Mucosa of stomach (tissue), 1 donor: ENCODE measurements around the gene PFKFB3.
"Not testable (repeated sequence)": the region's sequence is repeated elsewhere in the genome, so short reads cannot be mapped to it uniquely, and the experiment has no call there.

Experiments
- H3K27me3 ChIP-seq: one replicate; pipeline ENCODE4 v1.7.0; 2013; ENCODE audit warnings: mild to moderate bottlenecking, low read length; ENCODE audit not compliant: control insufficient read depth, insufficient read depth
- H3K36me3 ChIP-seq: one replicate; pipeline ENCODE4 v1.7.0; 2013; ENCODE audit warnings: low read length; ENCODE audit not compliant: control insufficient read depth, insufficient read depth
- H3K4me1 ChIP-seq: one replicate; pipeline ENCODE4 v1.7.0; 2013; ENCODE audit warnings: mild to moderate bottlenecking, low read length; ENCODE audit not compliant: control insufficient read depth, insufficient read depth
- H3K4me3 ChIP-seq: one replicate; pipeline ENCODE4 v1.7.0; 2013; ENCODE audit warnings: low read length
- H3K9ac ChIP-seq: one replicate; pipeline ENCODE4 v1.7.0; 2013; ENCODE audit warnings: mild to moderate bottlenecking, low read length, moderate library complexity
- H3K9me3 ChIP-seq: one replicate; pipeline ENCODE4 v1.7.0; 2013; ENCODE audit warnings: mild to moderate bottlenecking, low read length, moderate library complexity; ENCODE audit not compliant: control insufficient read depth
- donor health status: Pancreatic carcinoma.

Gene PFKFB3

DNA sequence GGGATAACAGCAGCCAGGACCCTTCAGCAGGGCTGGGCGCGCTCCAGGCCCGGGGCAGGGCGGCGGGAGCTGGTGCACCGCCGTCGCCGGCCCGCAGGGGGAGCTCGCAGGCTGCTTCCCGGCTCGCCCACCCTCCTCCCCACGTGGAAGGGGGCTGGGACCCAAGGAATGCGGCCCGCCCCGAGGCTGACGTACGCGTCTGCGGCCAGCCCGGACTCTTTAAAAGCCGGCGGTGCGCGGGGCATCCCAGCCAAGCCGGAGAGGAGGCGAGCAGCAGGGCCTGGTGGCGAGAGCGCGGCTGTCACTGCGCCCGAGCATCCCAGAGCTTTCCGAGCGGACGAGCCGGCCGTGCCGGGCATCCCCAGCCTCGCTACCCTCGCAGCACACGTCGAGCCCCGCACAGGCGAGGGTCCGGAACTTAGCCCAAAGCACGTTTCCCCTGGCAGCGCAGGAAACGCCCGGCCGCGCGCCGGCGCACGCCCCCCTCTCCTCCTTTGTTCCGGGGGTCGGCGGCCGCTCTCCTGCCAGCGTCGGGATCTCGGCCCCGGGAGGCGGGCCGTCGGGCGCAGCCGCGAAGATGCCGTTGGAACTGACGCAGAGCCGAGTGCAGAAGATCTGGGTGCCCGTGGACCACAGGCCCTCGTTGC lies at the start of gene PFKFB3:
TSS of gene PFKFB3 (plus strand) at position 249 of the 647 bp plus-strand sequence. CDS start at position 578, 329 bp downstream.
- Histone ChIP-seq H3K4me3 (peak within 1 kb of the TSS; percentile 63), H3K9ac (peak within 1 kb of the TSS; percentile 69), H3K27me3 (peaks cover 6% of the 10 kb centered on the region), H3K4me1 (peaks cover 27% of the 10 kb centered on the region), H3K9me3 (no peaks in the 10 kb centered on the region), H3K36me3 (no peaks in the 10 kb centered on the region)

- Histone ChIP-seq H3K4me3 (no peak overlapping the region), H3K36me3 (no peaks in the 10 kb centered on the region), H3K9me3 (no peaks in the 10 kb centered on the region), H3K4me1 (peaks cover 6% of the 10 kb centered on the region), H3K27me3 (no peaks in the 10 kb centered on the region), H3K9ac (no peak overlapping the region)
These were observed 48.9 kb upstream of the PFKFB3 start for GRCh38 chr10:6153845-6154244.

- no peaks in the 10 kb centered on the region for H3K9me3 ChIP-seq
- no peaks in the 10 kb centered on the region for H3K36me3 ChIP-seq
- H3K4me3 ChIP-seq = no peak overlapping the region
- H3K27me3 ChIP-seq = no peaks in the 10 kb centered on the region
- no peak overlapping the region for H3K9ac ChIP-seq
- peaks cover 6% of the 10 kb centered on the region for H3K4me1 ChIP-seq
These were observed 48.2 kb upstream of the PFKFB3 start for GRCh38 chr10:6154566-6154965.

DNA sequence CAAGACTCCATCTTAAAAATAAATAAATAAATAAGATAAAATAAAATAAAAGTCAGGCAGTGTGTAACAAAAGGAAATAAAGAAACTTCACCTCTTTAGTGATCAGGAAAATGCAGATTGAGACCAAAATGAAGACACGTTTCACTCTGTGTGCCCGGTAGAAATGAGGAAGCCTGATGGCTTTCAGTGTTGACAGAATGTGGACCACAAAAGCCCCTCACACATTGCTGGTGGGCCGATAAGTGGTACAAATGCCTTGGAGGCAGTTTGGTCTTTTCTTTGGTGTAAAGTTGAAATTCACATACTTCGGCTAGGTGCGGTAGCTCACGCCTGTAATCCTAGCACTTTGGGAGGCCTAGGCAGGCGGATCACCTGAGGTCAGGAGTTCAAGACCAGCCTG lies 44.5 kb upstream of the PFKFB3 start:
- H3K4me1 ChIP-seq = no peaks in the 10 kb centered on the region
- no peaks in the 10 kb centered on the region for H3K36me3 ChIP-seq
- no peak overlapping the region for H3K9ac ChIP-seq
- H3K27me3 ChIP-seq = no peaks in the 10 kb centered on the region
- no peaks in the 10 kb centered on the region for H3K9me3 ChIP-seq
- no peak overlapping the region for H3K4me3 ChIP-seq

DNA sequence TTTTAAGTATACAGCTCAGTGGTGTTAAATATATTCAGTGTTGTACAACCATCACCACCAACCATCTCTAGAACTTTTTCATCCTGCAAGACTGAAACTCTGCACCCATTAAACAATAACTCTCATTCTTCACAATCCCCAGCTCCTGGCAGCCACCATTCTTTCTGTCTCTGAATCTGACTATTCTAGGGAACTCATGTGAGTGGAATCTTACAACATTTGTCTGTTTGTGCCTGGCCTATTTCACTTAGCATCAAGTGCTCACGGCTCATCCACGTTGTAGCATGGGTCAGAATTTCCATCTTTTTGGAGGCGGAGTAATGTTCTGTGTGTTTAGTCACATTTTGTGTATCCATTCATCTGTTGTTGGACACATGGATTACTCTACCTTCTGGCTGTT lies 40.8 kb upstream of the PFKFB3 start:
- Histone ChIP-seq H3K27me3 (no peaks in the 10 kb centered on the region), H3K4me3 (no peak overlapping the region), H3K9me3 (no peaks in the 10 kb centered on the region), H3K36me3 (no peaks in the 10 kb centered on the region), H3K9ac (no peak overlapping the region), H3K4me1 (peaks cover 9% of the 10 kb centered on the region)

DNA sequence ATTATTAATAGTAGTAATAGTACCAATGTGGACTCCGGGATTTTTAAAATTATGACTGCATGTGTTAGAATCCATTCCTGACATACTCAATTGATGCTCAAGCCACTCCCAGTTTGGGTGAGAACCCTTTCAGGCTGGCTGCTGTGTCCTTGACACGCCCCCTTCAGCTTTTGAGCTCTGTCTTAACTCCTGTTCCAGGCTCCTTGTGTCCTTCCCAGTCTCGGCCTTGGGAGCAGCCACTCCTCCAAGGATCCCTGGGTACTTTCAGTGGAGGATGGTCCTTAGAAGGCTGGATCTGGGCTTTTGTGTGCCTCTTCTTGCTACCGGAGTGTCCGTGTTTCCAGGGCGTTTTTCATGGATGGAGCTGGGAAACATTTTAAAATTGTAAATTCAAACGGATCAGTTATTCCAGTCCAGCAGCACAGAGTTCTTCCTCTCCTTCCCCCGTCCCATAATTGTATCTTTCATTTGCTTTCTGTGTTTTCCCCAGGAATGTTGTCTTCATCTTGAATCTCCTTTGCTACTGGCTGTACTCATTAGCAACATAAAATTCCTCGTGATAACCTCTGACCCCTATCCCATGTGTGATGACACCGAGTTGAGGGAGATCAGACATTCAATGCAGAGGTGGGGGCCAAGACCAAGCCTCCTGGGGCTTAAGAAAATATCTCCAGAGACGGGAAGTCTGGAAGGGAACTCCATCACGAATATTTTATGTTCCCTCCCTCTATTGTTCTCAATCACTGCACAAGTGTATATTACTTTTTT lies 40.0 kb upstream of the PFKFB3 start:
- Histone ChIP-seq H3K9me3 (no peaks in the 10 kb centered on the region), H3K9ac (peak overlapping the region; percentile 57), H3K4me3 (no peak overlapping the region), H3K27me3 (no peaks in the 10 kb centered on the region), H3K4me1 (peaks cover 9% of the 10 kb centered on the region), H3K36me3 (no peaks in the 10 kb centered on the region)

- Histone ChIP-seq H3K27me3 (no peaks in the 10 kb centered on the region), H3K9me3 (no peaks in the 10 kb centered on the region), H3K4me3 (peak overlapping the region; percentile 79), H3K4me1 (peaks cover 9% of the 10 kb centered on the region), H3K36me3 (no peaks in the 10 kb centered on the region), H3K9ac (peak overlapping the region; percentile 95)
These were observed 39.1 kb upstream of the PFKFB3 start for GRCh38 chr10:6163364-6164270.

DNA sequence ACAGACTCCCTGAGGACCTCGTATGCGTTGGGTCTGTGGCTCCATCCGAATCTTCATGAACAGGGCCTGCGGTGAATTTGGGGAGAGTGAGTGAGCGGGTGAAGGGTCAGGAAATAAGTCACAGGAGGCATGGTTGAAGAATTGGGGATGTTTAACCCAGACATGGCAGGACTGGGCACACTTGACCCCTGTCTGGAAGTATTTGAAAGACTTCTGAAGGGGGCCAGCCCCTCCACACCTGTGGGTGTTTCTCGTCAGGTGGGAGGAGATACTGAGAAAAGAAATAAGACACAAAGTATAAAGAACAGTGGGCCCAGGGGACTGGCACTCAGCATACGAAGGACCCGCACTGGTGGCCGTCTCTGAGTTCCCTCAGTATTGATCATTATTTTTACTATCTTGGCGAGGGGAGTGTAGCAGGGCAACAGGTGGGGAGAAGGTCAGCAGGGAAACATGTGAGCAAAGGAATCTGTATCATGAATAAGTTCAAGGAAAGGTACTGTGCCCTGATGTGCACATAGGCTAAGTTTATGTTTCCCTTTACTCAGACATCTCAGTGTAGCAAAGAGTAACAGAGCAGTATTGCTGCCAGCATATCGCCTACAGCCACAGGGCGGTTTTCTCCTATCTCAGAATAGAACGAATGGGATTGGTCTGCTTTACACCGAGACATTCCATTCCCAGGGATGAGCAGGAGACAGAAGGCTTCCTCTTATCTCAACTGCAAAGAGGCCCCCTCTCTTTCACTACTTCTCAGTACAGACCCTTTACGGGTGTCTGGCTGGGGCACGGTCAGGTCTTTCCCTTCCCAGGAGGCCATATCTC lies 38.2 kb upstream of the PFKFB3 start:
- no peaks in the 10 kb centered on the region for H3K36me3 ChIP-seq
- no peaks in the 10 kb centered on the region for H3K9me3 ChIP-seq
- H3K9ac ChIP-seq = peak overlapping the region; percentile 95
- peaks cover 9% of the 10 kb centered on the region for H3K4me1 ChIP-seq
- no peaks in the 10 kb centered on the region for H3K27me3 ChIP-seq
- H3K4me3 ChIP-seq = peak overlapping the region; percentile 79

GRCh38 chr10:6165221-6165725 lies 37.5 kb upstream of the PFKFB3 start:
- no peak overlapping the region for H3K9ac ChIP-seq
- no peak overlapping the region for H3K4me3 ChIP-seq
- H3K4me1 ChIP-seq = peaks cover 13% of the 10 kb centered on the region
- no peaks in the 10 kb centered on the region for H3K9me3 ChIP-seq
- H3K36me3 ChIP-seq = no peaks in the 10 kb centered on the region
- H3K27me3 ChIP-seq = no peaks in the 10 kb centered on the region

- not testable (repeated sequence) for H3K4me3 ChIP-seq, H3K9ac ChIP-seq, H3K27me3 ChIP-seq, H3K36me3 ChIP-seq, H3K9me3 ChIP-seq
- peaks cover 18% of the 10 kb centered on the region for H3K4me1 ChIP-seq
These were observed 36.8 kb upstream of the PFKFB3 start for GRCh38 chr10:6165933-6166332.

- Histone ChIP-seq H3K27me3 (no peaks in the 10 kb centered on the region), H3K4me1 (peaks cover 18% of the 10 kb centered on the region), H3K4me3 (no peak overlapping the region), H3K9me3 (no peaks in the 10 kb centered on the region), H3K36me3 (no peaks in the 10 kb centered on the region), H3K9ac (no peak overlapping the region)
These were observed 35.3 kb upstream of the PFKFB3 start for GRCh38 chr10:6167456-6167855.
